ENCODE measurements around the gene RFXANK.

DNA sequence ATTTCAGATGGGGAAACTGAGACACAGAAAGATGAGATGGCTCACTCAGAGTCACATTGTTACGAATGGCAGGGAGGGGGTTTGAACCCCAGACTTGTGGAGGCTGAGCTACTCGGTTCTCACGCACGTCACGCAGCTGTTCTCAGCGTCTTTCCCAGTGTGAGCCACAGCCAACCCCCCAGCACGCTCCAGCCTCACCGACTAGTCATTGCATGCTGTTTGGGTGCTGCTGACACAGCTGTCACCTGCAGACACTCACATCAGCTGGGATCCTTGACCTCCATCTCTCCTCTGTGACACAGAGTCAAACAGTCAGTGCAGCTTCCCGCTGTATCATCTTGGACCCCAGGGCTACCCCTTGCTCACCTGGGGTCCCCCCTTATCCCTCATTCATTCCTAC is 17.3 kb downstream of the RFXANK start:
- TF ChIP-seq, protein P1, sequence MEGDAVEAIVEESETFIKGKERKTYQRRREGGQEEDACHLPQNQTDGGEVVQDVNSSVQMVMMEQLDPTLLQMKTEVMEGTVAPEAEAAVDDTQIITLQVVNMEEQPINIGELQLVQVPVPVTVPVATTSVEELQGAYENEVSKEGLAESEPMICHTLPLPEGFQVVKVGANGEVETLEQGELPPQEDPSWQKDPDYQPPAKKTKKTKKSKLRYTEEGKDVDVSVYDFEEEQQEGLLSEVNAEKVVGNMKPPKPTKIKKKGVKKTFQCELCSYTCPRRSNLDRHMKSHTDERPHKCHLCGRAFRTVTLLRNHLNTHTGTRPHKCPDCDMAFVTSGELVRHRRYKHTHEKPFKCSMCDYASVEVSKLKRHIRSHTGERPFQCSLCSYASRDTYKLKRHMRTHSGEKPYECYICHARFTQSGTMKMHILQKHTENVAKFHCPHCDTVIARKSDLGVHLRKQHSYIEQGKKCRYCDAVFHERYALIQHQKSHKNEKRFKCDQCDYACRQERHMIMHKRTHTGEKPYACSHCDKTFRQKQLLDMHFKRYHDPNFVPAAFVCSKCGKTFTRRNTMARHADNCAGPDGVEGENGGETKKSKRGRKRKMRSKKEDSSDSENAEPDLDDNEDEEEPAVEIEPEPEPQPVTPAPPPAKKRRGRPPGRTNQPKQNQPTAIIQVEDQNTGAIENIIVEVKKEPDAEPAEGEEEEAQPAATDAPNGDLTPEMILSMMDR (IDR thresholded peaks at IDR 0.05) = no peak
- TF ChIP-seq POLR2A (IDR thresholded peaks at IDR 0.05) (no peak), POLR2AphosphoS5 (IDR thresholded peaks at IDR 0.05) (no peak)

Data from gastroesophageal sphincter (tissue), 3 donors.